HG02938 (cell line): ENCODE results near the gene AP3S1.
"Not testable (repeated sequence)": the region's sequence is repeated elsewhere in the genome, so short reads cannot be mapped to it uniquely, and the experiment has no call there.

ENCODE experiments used
- ATAC-seq: cut with Tn5 transposase; IDR thresholded peaks from one replicate; pipeline ENCODE4 v1.9.1; 2021; ENCODE audit warnings: mild to moderate bottlenecking, moderate library complexity; ENCODE audit not compliant: unreplicated experiment

The AP3S1 gene

DNA sequence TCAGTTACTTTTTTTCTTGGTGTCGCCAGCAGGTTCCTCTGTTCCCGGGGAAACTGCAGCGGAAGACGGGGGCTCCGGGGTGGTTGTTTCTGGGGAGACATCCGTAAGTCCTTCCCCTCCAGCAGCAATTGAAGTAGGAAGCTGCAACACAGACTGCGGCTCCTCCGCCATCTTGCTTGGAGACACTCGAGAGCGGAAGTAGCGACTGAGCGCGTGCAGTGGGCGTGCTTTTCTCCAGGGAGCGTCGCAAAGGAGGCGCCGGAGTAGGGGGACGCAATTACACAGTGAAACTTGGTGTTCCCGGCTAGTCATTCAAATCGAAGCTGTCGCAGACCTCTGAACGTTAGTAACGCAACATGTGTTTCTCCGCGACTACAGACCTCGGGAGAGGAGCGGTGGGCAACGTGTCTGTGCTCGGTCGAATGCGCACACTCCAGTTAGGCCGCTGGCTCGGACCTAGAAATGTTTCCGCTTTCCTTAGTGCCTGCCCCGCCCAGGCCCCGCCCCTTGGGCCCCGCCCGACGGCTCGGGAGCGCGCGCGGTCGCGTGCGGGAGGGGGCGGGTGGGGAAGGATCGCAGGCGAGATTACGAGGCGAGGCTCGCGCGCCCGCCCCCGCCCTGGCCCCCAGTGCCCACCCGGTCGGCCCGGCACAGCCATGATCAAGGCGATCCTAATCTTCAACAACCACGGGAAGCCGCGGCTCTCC, at the start of gene AP3S1, which contains the start of gene ATG12:
Gene AP3S1 (plus strand): TSS at position 554 of the 707 bp plus-strand sequence. CDS start 103 bp downstream, at position 657.
Gene ATG12 (minus strand): TSS at position 184 of the 707 bp plus-strand sequence. CDS start 13 bp downstream, at position 171.
- peak; percentile 87 for ATAC-seq

GRCh38 chr5:115795700-115796099, 46.0 kb upstream of the AP3S1 start:
- ATAC-seq = no peak

- no peak for ATAC-seq
Observed at GRCh38 chr5:115796656-115797055, 45.1 kb upstream of the AP3S1 start.

- ATAC-seq = no peak
Observed at GRCh38 chr5:115798252-115798651, 43.5 kb upstream of the AP3S1 start.

DNA sequence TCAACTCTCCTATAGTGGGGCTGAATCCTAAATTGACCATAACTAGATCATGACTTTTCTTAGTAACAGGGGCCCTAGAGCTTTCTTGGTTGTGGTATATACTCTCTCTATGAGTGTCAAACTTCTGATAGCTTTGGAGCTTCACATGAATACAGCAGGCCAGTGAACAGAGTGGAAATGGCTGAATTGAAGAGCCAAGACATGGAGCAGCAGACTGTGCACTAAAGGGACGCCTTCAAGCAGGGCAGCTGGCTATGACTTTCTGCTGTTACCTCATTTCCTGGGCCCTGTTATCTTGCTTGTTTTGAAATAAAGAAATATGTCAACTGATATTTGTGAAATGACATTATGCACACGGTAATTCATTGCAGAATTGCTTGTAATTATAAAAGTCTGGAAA, 41.6 kb upstream of the AP3S1 start:
- no peak for ATAC-seq

DNA sequence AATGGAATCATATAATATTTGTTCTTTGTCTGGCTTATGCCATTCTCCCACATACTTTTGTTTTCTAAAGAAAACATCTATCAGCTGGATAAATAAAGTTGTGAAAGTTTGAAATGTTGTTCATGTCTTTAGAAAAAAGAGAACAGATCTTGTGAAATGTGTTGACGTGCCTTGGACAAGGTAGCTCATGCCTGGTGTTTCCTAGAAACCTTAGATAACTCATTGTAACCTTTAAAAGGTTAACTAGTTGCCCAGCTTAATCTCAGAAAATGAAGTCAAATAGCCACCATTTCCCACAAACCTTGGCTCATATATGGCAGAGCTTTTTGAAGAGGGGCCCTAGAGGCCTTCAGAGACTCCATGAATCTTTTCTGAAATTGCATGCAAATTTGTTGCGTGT, 40.6 kb upstream of the AP3S1 start:
- no peak for ATAC-seq

DNA sequence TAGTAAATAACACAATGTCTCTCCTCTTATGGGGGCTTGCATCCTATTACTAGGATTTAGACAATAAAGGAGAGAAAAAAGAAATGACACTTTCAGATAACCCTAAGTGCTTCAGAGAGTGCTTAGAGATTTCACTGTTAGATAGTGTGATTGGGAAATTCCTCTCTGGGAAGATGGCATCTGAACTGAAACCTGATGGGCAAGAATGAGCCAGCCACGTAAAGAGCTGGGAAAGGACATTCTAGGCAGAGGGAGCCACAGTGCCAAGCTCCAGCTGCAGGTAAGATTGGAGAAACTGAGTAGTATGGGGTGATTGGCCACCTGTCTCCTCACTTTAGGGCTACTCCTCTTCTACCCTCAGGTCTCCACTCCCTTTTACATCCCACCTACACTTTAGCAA, 39.8 kb upstream of the AP3S1 start:
- no peak for ATAC-seq

DNA sequence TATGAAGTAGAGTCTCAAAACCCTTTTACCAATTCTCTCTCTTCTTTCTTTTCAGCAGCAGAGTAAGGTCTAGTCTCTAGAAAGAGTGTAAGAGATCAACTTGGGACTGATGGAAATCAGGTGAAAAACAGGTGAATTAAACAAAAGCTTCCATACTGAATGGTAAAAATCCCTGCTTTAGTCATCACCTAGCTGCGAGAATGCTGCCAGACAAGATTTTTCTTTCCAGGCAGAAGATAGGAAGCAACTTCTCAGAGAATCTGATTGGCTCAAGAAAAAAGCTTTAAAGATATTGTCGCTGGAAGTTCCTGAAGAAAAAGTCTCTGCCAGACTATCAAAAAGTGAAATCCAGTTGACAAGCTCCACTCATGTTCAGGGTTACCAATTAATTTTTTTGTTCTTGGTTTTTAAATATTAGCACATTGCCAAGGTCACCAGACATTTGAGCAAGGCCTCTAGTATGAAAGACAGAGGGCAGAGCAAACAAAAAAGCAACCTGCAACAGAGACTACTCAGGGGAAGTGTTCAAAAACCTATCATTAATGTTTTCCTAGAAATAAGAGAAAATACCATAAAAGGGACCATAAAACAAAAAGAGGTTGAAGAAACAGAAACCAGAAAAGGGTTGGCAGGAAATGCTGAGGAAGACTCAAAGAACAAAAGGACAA, 34.6 kb upstream of the AP3S1 start:
- no peak for ATAC-seq

DNA sequence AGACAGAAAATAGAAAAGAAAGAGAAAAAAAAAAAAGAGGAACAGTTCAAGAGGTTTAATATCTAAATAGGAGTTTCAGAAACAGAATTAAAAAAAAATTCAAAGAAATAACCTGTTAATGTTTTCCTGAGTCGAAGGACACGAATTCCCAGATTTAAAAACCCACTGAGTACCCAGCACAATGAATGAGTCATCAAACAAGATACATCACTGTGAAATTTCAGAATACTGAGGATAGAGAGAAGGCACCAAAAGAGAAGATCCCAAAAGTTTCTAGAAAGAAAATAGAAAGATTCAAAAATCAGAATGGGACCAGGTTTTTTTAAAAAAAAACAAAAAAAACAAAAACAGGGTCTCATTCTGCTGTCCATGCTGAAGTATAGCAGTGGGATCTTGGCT, 34.1 kb upstream of the AP3S1 start:
- no peak for ATAC-seq

GRCh38 chr5:115808066-115808465, 33.7 kb upstream of the AP3S1 start:
- ATAC-seq = not testable (repeated sequence)

- no peak for ATAC-seq
Observed at GRCh38 chr5:115809946-115810345, 31.8 kb upstream of the AP3S1 start.

DNA sequence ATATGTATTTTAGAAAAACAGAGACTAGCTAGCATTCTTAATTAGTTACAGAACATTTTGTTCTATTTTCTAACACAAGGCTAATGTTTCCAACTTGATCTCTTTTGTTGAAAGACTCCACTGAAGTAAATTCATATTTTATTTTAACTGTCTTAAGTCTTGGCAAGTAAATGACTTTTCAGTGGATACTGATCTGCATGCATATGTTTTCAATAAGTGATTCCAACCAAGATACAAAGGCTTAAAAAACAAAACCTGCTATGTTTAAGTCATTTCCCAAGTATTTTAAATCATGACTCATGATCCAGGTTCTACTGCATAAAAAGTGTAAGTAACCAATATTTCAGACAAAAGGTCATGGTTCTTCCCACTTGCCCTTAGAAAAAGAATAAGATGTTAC, 31.0 kb upstream of the AP3S1 start:
- no peak for ATAC-seq

DNA sequence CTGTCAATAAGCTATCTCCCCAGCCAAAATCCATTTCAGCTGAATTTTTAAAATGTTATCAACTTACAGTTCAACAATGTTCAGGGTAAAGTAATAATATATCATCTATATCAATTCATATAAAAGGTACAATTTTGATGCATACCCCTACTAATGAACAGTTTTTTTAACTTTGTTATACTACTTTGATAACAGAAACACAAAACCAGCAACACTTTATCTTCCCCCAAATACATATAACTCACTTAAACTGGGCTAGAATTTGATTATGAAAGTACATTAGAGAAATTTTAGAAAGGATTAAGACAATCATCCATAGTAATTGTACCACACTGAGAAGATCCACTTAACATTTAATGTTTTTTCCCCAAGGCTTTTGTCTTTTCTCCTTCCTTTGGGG, 30.3 kb upstream of the AP3S1 start:
- no peak for ATAC-seq

DNA sequence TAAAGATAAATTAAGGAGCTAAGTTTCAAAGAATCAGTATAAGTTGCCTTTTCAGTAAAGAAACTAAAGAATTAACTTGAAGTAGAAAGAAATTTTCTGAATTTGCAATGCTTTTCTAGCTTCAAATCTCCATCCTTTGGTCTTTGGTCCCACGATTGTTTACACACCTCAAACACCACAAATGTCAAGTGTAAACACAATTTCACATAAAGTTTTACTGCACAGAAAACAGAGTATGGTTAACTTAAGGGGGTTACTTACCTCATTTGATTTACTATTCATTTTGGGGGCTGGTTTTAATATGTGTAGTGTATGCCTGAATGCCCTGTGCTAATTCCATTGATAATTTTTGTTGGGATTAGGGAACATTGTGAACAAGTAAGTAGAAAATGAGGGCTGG, 29.4 kb upstream of the AP3S1 start:
- no peak for ATAC-seq

GRCh38 chr5:115813719-115814118, 28.0 kb upstream of the AP3S1 start:
- ATAC-seq = no peak

- ATAC-seq = no peak
Observed at GRCh38 chr5:115815006-115815692, 26.6 kb upstream of the AP3S1 start.

- no peak for ATAC-seq
Observed at GRCh38 chr5:115815693-115816225, 26.0 kb upstream of the AP3S1 start.

DNA sequence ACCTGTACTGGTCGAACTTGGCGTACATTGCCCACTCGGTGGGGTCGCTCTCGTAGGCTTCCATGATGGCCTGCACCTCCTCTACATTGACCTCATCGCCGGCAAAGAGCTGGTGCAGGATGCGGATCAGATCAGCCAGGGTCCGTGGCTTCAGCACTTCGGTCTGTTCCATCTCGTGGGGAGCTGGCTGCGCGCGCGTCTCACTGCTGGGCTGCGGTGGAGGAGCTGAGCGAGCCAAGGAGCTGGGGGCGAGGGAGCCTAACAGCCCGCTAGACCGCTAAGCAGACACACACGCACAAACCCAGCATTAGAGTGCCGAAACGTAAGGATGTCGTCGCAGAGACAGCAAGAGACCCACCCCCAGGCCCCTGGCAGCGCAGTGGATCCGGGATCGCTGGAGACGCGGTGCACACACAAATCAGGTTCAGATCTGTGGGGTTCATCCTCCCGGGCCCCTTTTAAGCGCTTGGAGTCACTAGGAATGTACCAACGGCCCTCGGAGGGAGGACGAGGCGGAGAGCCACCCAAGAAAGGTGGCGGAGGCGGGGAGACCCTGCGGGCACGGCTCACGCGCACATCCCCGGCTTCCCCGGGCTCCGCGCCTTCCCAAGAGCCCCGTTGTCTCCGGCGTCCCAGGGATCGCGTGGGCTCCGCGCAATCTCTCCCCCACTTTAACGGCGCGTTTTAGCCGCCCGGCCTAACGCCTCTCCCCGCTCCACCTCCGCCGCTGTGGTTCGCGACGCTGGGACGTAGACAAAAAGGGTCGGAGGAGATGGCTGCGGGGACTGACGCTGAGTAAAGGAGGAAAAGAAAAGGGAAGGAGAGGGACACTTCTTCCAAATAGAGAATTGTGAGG, 25.3 kb upstream of the AP3S1 start, which contains the start of gene CDO1:
Gene CDO1 (minus strand): TSS at position 434 of the 856 bp plus-strand sequence. CDS start 262 bp downstream, at position 172.
- ATAC-seq = peak; percentile 52

GRCh38 chr5:115817386-115817785, 24.3 kb upstream of the AP3S1 start:
- ATAC-seq = no peak

- no peak for ATAC-seq
Observed at GRCh38 chr5:115818821-115819220, 22.9 kb upstream of the AP3S1 start.

GRCh38 chr5:115820846-115821245, 20.9 kb upstream of the AP3S1 start:
- no peak for ATAC-seq
